Aorta (tissue), 5 donors: ENCODE results near the gene CES5A. TPM values are rescaled to one million over a fixed set of nuclear protein-coding genes. Genes with fewer than 3 reads are reported as not detected.
"Not testable (repeated sequence)": the region's sequence is repeated elsewhere in the genome, so short reads cannot be mapped to it uniquely, and the experiment has no call there.

Experiments
- ATAC-seq: fragments of 200-7000 bp; cut with Tn5 transposase; one replicate; pipeline ENCODE4 v1.9.1; 2022; ENCODE audit warnings: moderate library complexity; ENCODE audit not compliant: low FRiP score
- DNase-seq, 2 donors: peaks; one replicate each; pipeline ENCODE4 v3.0.0-alpha.2; 2020
- H3K27ac ChIP-seq, 2 donors: one replicate each; pipeline ENCODE4 v1.5.1; 2013; ENCODE audit warnings: low read length in 2 of 2, mild to moderate bottlenecking in 2 of 2, moderate library complexity in 2 of 2, control low read depth in 1 of 2, inconsistent platforms in 1 of 2, low read depth in 1 of 2
- H3K27me3 ChIP-seq, 2 donors: one replicate each; pipeline ENCODE4 v1.6.1; 2013; ENCODE audit warnings: control low read depth in 1 of 2, low read length in 1 of 2, mild to moderate bottlenecking in 1 of 2, moderate library complexity in 1 of 2; ENCODE audit not compliant: insufficient read depth in 2 of 2, control insufficient read depth in 1 of 2
- H3K36me3 ChIP-seq, 2 donors: one replicate each; pipeline ENCODE4 v1.6.1; 2013; ENCODE audit warnings: control low read depth in 1 of 2, low read length in 1 of 2, mild to moderate bottlenecking in 1 of 2; ENCODE audit not compliant: insufficient read depth in 2 of 2, control insufficient read depth in 1 of 2
- H3K4me1 ChIP-seq, 2 donors: one replicate each; pipeline ENCODE4 v1.6.1; 2013; ENCODE audit warnings: low read length in 2 of 2, control low read depth in 1 of 2, mild to moderate bottlenecking in 1 of 2, moderate library complexity in 1 of 2; ENCODE audit not compliant: insufficient read depth in 2 of 2, control insufficient read depth in 1 of 2
- H3K4me3 ChIP-seq, 2 donors: one replicate each; pipeline ENCODE4 v1.5.1; 2013; ENCODE audit warnings: low read length in 2 of 2, control low read depth in 1 of 2, mild to moderate bottlenecking in 1 of 2
- H3K9me3 ChIP-seq: one replicate; pipeline ENCODE4 v1.6.1; 2013; ENCODE audit warnings: mild to moderate bottlenecking, low read length; ENCODE audit not compliant: control insufficient read depth
- WGBS, 2 donors: extraction: QIAGEN DNeasy Blood & Tissue Kit; methylation state at CpG; one replicate each; pipeline ENCODE4 v1.1.7; 2013; 5-methylcytosine and 5-hydroxymethylcytosine counted together
- intact Hi-C, 2 donors: fragments of 100-400 bp; cut with DNase I; formaldehyde crosslinking; loops; one replicate each; pipeline versions ENCODE4 v1.14.2 to v1.15.0; 2022
- polyA plus RNA-seq, 2 donors: library from polyadenylated mRNA; stranded (reverse); fragments of 200-250 nt; gene quantifications; one replicate each; pipeline ENCODE4 v1.2.3, GENCODE V29; 2013
- total RNA-seq, 2 donors: library from RNA; stranded (reverse); fragmentation: NEBNext Ultra II Directional; extraction: Animal tissue kit (Norgen Biotek cat#: 25700); gene quantifications; one replicate each; pipeline ENCODE4 v1.2.1, GENCODE V29; 2021
- donor health status: healthy with polysubstance abuse.
- donor health status: Bipolar disorder and iron deficiency.
- donor health status: DM: no; HTN: no; CAD: no.
- donor health status: DM: no; HTN: no; CAD: no.
- donor health status: DM: yes; HTN: yes; CAD: no.

Gene CES5A
- total and polyA plus RNA-seq, 4 donors, result not detected

- WGBS, 2 donors, result 84 to 91% methylated on average over 3 of the region's 3 CpGs
- intact Hi-C loops, H3K36me3 ChIP-seq: not testable (repeated sequence)
These were observed 45.9 kb downstream of the CES5A start for GRCh38 chr16:55829232-55829631.

GRCh38 chr16:55828680-55829079 lies 46.5 kb downstream of the CES5A start:
- no peak for DNase-seq
- no peaks in the 10 kb centered on the region for H3K9me3 ChIP-seq
- WGBS, 2 donors, result 78 to 79% methylated on average over 10 of the region's 10 CpGs
- H3K27ac ChIP-seq, result no peak overlapping the region
- intact Hi-C loops, result no loop called here
- no peak for ATAC-seq
- no peak overlapping the region for H3K4me3 ChIP-seq
- no peaks in the 10 kb centered on the region for H3K36me3 ChIP-seq
- H3K4me1 ChIP-seq, result no peaks in the 10 kb centered on the region
- H3K27me3 ChIP-seq, result no peaks in the 10 kb centered on the region

More at GRCh38 chr16:55829232-55829631, 45.9 kb downstream of the CES5A start:
- H3K4me1 ChIP-seq, ATAC-seq, DNase-seq, H3K27me3 ChIP-seq, H3K27ac ChIP-seq, H3K4me3 ChIP-seq, H3K9me3 ChIP-seq: not testable (repeated sequence)

DNA sequence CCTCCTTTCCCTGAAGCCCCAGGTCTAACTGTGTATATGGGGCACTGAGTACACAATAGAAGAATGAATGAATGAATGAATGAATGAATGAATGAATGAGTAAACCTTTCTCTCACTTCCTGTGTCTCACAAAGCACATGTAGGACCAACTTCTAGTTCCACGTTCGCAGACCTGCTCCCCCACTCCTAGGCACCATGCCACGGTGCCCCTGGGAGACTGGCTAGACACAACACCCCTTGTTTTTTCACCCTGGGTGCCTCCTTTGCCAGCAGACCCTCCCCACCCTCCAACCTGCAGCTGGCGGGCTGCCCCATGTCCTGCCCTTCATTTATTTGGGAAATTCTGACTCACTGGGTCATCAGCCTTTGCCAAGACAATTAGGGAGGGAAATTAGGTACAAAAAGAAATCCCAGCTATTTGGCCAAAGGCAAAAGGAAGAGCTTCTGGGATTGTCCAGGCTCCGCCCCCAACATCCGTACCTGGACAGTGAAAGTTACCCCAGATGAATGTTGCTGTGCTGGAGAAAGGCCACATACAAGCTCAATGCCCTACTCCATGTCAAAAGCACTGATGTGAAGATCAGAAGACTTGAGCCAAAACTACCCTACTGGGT lies 50.0 kb downstream of the CES5A start:
- WGBS, 2 donors, result 60 to 64% methylated on average over 6 of the region's 6 CpGs
- no peaks in the 10 kb centered on the region for H3K4me1 ChIP-seq
- no peaks in the 10 kb centered on the region for H3K9me3 ChIP-seq
- no peak overlapping the region for H3K27ac ChIP-seq
- intact Hi-C loops, result no loop called here
- no peaks in the 10 kb centered on the region for H3K27me3 ChIP-seq
- no peak overlapping the region for H3K4me3 ChIP-seq
- H3K36me3 ChIP-seq, result peaks cover 0 to 2% of the 10 kb centered on the region in 2 donors
- no peak for DNase-seq
- ATAC-seq, result no peak

DNA sequence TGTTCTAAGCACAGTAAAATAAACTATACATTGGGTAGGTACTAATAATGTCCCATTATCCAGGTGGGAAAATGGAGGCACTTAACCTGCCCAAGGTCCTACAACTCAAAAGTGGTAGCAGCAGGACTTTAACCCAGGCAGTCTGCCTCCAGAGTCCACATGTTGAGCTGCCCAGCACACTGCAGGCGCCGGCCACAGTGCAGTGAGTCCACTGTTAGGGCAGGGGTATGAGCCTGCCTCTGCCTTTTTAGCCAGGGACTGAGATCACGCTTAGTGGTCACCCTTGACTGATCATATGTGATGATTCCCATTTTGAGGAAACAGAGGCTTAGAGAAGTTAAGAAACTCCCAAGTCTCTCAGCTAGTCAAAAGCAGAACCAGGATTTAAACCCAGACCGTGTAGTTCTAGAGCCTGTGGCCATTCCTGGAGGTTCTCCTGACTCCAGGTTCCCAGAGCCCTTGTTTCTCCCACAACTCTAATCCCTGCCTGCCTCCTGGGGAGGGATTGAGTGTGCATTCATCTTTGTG lies 50.6 kb downstream of the CES5A start:
- Histone ChIP-seq H3K27ac (no peak overlapping the region), H3K9me3 (no peaks in the 10 kb centered on the region), H3K4me1 (no peaks in the 10 kb centered on the region), H3K36me3 (peaks cover 0 to 2% of the 10 kb centered on the region in 2 donors), H3K27me3 (no peaks in the 10 kb centered on the region), H3K4me3 (no peak overlapping the region)
- DNase-seq, result no peak
- ATAC-seq, result no peak
- intact Hi-C loops, result no loop called here
- WGBS, 2 donors, result 87 to 89% methylated on average over 4 of the region's 4 CpGs

- 71 to 79% methylated on average over 3 of the region's 3 CpGs for WGBS, 2 donors
- Histone ChIP-seq H3K27ac (no peak overlapping the region), H3K27me3 (no peaks in the 10 kb centered on the region), H3K4me3 (no peak overlapping the region), H3K9me3 (no peaks in the 10 kb centered on the region), H3K4me1 (no peaks in the 10 kb centered on the region), H3K36me3 (peaks cover 0 to 2% of the 10 kb centered on the region in 2 donors)
- DNase-seq (no peak), ATAC-seq (no peak)
- intact Hi-C loops, result no loop called here
These were observed 52.8 kb downstream of the CES5A start for GRCh38 chr16:55822280-55822810.

- intact Hi-C loops, result no loop called here
- Histone ChIP-seq H3K36me3 (peaks cover 0 to 2% of the 10 kb centered on the region in 2 donors), H3K27me3 (no peaks in the 10 kb centered on the region), H3K9me3 (no peaks in the 10 kb centered on the region), H3K4me3 (no peak overlapping the region), H3K27ac (no peak overlapping the region), H3K4me1 (no peaks in the 10 kb centered on the region)
- 92 to 96% methylated on average over 4 of the region's 4 CpGs for WGBS, 2 donors
- DNase-seq (no peak), ATAC-seq (no peak)
These were observed 54.0 kb downstream of the CES5A start for GRCh38 chr16:55821210-55821609.

DNA sequence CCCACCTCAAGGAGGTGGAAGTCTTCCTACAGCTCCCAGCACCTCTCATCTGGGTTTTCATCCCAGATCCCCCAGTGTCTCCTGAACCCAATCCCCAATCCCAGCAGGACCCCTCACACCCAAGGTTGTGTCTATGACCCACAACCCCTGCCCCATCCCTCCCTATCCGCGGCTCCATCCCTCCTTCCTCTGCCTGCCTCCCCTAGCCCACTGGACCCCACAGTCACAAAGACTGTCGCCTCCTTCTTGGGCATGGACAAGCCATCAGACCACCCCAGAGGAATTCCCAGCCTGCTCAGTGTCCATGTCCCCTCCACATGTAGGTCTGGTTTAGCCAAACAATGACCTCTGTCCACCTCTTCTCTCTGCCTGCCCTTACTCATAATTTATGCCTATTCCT lies 54.6 kb downstream of the CES5A start:
- Histone ChIP-seq H3K27ac (no peak overlapping the region), H3K9me3 (no peaks in the 10 kb centered on the region), H3K27me3 (no peaks in the 10 kb centered on the region), H3K36me3 (peaks cover 0 to 2% of the 10 kb centered on the region in 2 donors), H3K4me3 (no peak overlapping the region), H3K4me1 (no peaks in the 10 kb centered on the region)
- WGBS, 2 donors, result 89 to 96% methylated on average over 3 of the region's 3 CpGs
- intact Hi-C loops, result no loop called here
- DNase-seq, result no peak
- no peak for ATAC-seq

DNA sequence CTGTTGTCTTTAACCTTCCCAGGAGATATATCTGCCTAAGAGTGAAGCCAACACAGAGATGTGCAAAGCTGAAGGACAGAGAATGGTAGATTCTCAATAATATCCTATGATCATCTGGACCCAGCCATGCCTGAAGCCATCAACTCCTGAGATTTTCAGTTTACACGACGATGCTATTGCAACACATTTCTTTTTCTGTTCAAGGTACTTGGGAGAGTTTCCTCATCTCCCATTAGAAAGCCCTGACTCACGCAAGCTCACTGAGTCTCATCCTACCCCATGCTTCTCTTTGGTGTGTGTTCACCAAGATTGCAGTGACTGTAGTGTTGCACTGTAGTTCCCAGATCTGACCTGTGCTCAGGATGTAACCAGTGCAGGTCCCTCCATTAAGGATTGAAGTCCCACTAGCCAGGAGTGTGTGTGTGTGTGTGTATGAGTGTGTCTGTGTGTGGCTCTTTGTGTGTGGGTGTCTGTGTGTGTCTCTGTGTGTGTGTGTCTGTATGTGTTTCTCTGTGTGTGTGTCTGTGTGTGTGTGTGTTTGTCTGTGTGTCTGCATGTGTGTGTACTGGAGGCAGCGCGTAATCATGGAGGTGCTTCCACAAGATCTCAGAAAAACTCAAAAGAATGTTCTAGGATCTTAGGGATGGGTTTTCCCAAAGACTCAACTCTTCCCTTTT lies 57.8 kb downstream of the CES5A start:
- no peak overlapping the region for H3K4me3 ChIP-seq
- H3K27me3 ChIP-seq, result no peaks in the 10 kb centered on the region
- H3K9me3 ChIP-seq, result no peaks in the 10 kb centered on the region
- WGBS, 2 donors, result 89% methylated on average over 5 of the region's 5 CpGs
- DNase-seq (no peak), ATAC-seq (no peak)
- H3K27ac ChIP-seq, result no peak overlapping the region
- no peaks in the 10 kb centered on the region for H3K4me1 ChIP-seq
- intact Hi-C loops, result no loop called here
- H3K36me3 ChIP-seq, result peaks cover 0 to 2% of the 10 kb centered on the region in 2 donors

GRCh38 chr16:55816222-55816621 lies 59.0 kb downstream of the CES5A start:
- H3K9me3 ChIP-seq, H3K36me3 ChIP-seq, H3K27me3 ChIP-seq, DNase-seq, ATAC-seq, H3K4me3 ChIP-seq, H3K27ac ChIP-seq, H3K4me1 ChIP-seq, intact Hi-C loops: not testable (repeated sequence)
- WGBS, 2 donors, result 58 to 63% methylated on average over 4 of the region's 4 CpGs
